HL-60 (cell line): ENCODE data around the gene MRPS10.

Experiments used
- GABPA ChIP-seq: IDR thresholded peaks from 2 replicates; pipeline ENCODE4 v1.6.1; 2012; ENCODE audit warnings: low read depth
- POLR2AphosphoS5 ChIP-seq: IDR thresholded peaks from 2 replicates; pipeline ENCODE4 v1.6.1; 2012; ENCODE audit warnings: low read depth
- SPI1 ChIP-seq: IDR thresholded peaks from 2 replicates; pipeline ENCODE4 v1.6.1; 2012; ENCODE audit warnings: low read depth, mild to moderate bottlenecking, borderline replicate concordance
- TF ChIP-seq, protein P1 (sequence below): IDR thresholded peaks from one replicate; pipeline ENCODE4 v1.5.1; 2011; ENCODE audit warnings: low read length, control low read depth, inconsistent platforms; ENCODE audit not compliant: insufficient read depth
- TF ChIP-seq, protein P2 (sequence below): IDR thresholded peaks from 2 replicates; pipeline ENCODE4 v1.6.1; 2012; ENCODE audit warnings: low read depth; ENCODE audit not compliant: insufficient replicate concordance

- TF ChIP-seq GABPA (no peak), SPI1 (no peak), POLR2AphosphoS5 (no peak)
- TF ChIP-seq, protein P1, sequence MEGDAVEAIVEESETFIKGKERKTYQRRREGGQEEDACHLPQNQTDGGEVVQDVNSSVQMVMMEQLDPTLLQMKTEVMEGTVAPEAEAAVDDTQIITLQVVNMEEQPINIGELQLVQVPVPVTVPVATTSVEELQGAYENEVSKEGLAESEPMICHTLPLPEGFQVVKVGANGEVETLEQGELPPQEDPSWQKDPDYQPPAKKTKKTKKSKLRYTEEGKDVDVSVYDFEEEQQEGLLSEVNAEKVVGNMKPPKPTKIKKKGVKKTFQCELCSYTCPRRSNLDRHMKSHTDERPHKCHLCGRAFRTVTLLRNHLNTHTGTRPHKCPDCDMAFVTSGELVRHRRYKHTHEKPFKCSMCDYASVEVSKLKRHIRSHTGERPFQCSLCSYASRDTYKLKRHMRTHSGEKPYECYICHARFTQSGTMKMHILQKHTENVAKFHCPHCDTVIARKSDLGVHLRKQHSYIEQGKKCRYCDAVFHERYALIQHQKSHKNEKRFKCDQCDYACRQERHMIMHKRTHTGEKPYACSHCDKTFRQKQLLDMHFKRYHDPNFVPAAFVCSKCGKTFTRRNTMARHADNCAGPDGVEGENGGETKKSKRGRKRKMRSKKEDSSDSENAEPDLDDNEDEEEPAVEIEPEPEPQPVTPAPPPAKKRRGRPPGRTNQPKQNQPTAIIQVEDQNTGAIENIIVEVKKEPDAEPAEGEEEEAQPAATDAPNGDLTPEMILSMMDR, result no peak
- TF ChIP-seq, protein P2, sequence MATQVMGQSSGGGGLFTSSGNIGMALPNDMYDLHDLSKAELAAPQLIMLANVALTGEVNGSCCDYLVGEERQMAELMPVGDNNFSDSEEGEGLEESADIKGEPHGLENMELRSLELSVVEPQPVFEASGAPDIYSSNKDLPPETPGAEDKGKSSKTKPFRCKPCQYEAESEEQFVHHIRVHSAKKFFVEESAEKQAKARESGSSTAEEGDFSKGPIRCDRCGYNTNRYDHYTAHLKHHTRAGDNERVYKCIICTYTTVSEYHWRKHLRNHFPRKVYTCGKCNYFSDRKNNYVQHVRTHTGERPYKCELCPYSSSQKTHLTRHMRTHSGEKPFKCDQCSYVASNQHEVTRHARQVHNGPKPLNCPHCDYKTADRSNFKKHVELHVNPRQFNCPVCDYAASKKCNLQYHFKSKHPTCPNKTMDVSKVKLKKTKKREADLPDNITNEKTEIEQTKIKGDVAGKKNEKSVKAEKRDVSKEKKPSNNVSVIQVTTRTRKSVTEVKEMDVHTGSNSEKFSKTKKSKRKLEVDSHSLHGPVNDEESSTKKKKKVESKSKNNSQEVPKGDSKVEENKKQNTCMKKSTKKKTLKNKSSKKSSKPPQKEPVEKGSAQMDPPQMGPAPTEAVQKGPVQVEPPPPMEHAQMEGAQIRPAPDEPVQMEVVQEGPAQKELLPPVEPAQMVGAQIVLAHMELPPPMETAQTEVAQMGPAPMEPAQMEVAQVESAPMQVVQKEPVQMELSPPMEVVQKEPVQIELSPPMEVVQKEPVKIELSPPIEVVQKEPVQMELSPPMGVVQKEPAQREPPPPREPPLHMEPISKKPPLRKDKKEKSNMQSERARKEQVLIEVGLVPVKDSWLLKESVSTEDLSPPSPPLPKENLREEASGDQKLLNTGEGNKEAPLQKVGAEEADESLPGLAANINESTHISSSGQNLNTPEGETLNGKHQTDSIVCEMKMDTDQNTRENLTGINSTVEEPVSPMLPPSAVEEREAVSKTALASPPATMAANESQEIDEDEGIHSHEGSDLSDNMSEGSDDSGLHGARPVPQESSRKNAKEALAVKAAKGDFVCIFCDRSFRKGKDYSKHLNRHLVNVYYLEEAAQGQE, result no peak
These were observed 32.7 kb upstream of the MRPS10 start for GRCh38 chr6:42250274-42250931.
